Upper lobe of right lung (tissue), 1 donor: ENCODE results near the gene PTPRM. TPM values are rescaled to one million over a fixed set of nuclear protein-coding genes. Genes with fewer than 3 reads are reported as not detected.

Experiments
- ATAC-seq: fragments of 200-7000 bp; cut with Tn5 transposase; one replicate; pipeline ENCODE4 v1.9.1; 2020; ENCODE audit warnings: mild to moderate bottlenecking, moderate library complexity
- DNase-seq: peaks from one replicate; pipeline ENCODE4 v3.0.0-alpha.2; 2020
- H3K27ac ChIP-seq: fragments of 200-600 bp; one replicate; pipeline ENCODE4 v1.8.0; 2022
- H3K27me3 ChIP-seq: fragments of 200-600 bp; one replicate; pipeline ENCODE4 v1.8.0; 2022; ENCODE audit warnings: mild to moderate bottlenecking
- H3K36me3 ChIP-seq: fragments of 200-600 bp; one replicate; pipeline ENCODE4 v1.8.0; 2022
- H3K4me1 ChIP-seq: fragments of 200-600 bp; one replicate; pipeline ENCODE4 v1.8.0; 2022
- H3K4me3 ChIP-seq: fragments of 200-600 bp; one replicate; pipeline ENCODE4 v1.8.0; 2022; ENCODE audit warnings: mild to moderate bottlenecking
- H3K9me3 ChIP-seq: fragments of 200-600 bp; one replicate; pipeline ENCODE4 v1.8.0; 2022
- intact Hi-C: fragments of 100-400 bp; cut with DNase I; formaldehyde crosslinking; loops from one replicate; pipeline ENCODE4 v1.11.0; 2022
- total RNA-seq: library from RNA; stranded (reverse); fragmentation: NEBNext Ultra II Directional; extraction: Animal tissue kit (Norgen Biotek cat#: 25700); gene quantifications from one replicate; pipeline ENCODE4 v1.2.1, GENCODE V29; 2021
- TF ChIP-seq, protein P1 (sequence below): fragments of 200-600 bp; IDR thresholded peaks from one replicate; pipeline ENCODE4 v1.8.0; 2022; ENCODE audit warnings: antibody characterized with exemption
- donor health status: DM: no; HTN: yes; CAD: no; lungs with severe emphysema.

Gene PTPRM
- total RNA-seq, 1 donor from 2014 or later: 99.3 TPM

DNA sequence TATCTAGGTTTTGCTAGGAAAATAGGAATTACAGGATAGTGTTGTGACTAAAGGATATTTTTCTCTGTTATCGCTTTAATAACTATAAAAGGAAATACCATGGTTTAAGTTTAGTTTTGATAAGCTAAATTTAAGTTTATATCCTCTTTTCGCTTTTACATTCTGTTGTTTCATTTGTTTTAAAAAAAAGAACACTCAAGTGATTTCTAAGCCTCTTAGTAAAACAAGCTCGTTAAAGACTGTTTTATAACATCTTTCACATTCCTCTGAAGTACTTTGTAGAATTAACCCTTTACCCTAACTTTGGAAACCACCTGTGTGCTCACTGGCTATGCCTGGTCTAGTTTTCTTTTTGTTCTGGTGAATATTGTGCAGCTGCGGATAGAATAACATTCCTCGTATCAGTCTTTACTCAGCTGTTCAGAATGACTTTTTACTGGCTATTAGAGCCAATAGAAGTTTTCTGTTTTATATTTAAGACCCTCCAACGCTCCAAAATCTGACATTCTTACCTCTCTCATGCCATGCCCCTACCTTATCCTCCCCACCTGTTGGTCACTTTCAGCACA lies 183.1 kb downstream of the PTPRM start:
- ATAC-seq (no peak), DNase-seq (no peak)
- Histone ChIP-seq H3K27me3 (no peaks in the 10 kb centered on the region), H3K4me1 (peaks cover 47% of the 10 kb centered on the region), H3K4me3 (no peak overlapping the region), H3K9me3 (no peaks in the 10 kb centered on the region), H3K27ac (no peak overlapping the region), H3K36me3 (no peaks in the 10 kb centered on the region)
- TF ChIP-seq, protein P1, sequence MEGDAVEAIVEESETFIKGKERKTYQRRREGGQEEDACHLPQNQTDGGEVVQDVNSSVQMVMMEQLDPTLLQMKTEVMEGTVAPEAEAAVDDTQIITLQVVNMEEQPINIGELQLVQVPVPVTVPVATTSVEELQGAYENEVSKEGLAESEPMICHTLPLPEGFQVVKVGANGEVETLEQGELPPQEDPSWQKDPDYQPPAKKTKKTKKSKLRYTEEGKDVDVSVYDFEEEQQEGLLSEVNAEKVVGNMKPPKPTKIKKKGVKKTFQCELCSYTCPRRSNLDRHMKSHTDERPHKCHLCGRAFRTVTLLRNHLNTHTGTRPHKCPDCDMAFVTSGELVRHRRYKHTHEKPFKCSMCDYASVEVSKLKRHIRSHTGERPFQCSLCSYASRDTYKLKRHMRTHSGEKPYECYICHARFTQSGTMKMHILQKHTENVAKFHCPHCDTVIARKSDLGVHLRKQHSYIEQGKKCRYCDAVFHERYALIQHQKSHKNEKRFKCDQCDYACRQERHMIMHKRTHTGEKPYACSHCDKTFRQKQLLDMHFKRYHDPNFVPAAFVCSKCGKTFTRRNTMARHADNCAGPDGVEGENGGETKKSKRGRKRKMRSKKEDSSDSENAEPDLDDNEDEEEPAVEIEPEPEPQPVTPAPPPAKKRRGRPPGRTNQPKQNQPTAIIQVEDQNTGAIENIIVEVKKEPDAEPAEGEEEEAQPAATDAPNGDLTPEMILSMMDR: no peak
- intact Hi-C loops: no loop called here

DNA sequence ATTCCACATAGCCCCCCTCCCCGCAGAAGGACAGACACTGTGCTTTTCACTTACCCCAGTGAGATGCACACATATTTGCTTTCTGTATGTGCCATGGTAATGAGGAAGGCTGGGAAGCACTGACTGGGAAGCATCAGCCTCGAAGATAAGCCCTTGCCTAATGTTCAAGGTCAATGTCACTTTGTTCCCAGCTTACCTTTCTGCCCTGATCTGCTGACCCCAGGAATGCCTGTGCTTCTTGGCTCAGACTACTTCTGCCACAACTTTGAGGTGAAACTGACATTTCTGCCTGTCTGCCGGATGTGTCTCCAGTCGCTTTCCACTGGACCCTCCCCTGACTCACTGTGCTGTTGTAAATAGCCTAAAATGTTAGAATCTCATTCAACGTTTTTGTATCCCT lies 183.8 kb downstream of the PTPRM start:
- Histone ChIP-seq H3K27ac (no peak overlapping the region), H3K4me1 (peaks cover 55% of the 10 kb centered on the region), H3K4me3 (no peak overlapping the region), H3K9me3 (no peaks in the 10 kb centered on the region), H3K27me3 (no peaks in the 10 kb centered on the region), H3K36me3 (no peaks in the 10 kb centered on the region)
- TF ChIP-seq, protein P1: no peak
- intact Hi-C loops: no loop called here
- no peak for DNase-seq
- no peak for ATAC-seq

DNA sequence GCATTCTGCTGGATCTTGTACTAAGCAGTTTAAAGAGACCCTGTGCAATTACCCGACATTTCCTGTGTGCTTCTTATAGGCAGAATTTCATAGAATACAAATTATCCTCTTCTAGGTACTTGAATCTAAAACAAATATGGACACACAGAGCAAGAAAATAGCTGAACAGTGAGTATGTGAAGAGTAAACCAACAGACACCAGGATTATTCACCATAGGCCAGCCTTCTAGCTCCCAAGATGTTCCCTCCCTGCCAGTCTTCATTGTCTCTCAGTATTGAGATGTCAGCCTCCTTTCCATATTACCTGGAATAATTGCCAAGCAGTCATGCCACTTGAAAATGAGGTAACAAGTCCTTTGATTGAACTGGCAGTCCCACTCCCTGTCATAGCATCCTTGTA lies 187.1 kb downstream of the PTPRM start:
- H3K4me1 ChIP-seq: peaks cover 40% of the 10 kb centered on the region
- no peak overlapping the region for H3K4me3 ChIP-seq
- H3K9me3 ChIP-seq: no peaks in the 10 kb centered on the region

DNA sequence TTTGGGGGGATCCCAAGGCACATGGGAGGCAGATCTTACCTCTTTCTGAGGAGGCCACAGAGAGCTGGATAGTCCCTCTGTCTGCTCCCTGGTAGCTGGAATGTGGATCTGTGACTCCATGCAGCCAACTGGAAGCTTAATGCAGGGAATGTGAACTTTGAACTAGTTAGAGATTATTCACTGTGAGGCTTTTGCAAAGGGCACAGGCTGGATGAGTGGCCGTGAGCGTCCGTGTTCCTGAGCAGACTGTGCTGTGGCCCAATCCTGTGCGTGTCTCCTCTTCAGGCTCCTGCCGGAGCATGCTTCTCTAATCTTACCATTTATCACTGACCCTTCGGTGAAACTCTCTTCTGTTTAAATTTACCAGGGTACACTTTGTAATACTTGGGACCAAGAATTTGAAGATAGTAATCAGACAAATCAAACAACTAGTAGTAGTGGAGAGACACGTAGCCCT lies 187.6 kb downstream of the PTPRM start:
- Histone ChIP-seq H3K9me3 (no peaks in the 10 kb centered on the region), H3K4me3 (no peak overlapping the region), H3K36me3 (no peaks in the 10 kb centered on the region), H3K27me3 (no peaks in the 10 kb centered on the region), H3K27ac (peak overlapping the region; percentile 34), H3K4me1 (peaks cover 37% of the 10 kb centered on the region)
- TF ChIP-seq, protein P1: no peak
- DNase-seq (no peak), ATAC-seq (peak; percentile 60)
- intact Hi-C loops: no loop called here

More for the DNA sequence above, 187.1 kb downstream of the PTPRM start:
- H3K27me3 ChIP-seq: no peaks in the 10 kb centered on the region
- intact Hi-C loops: no loop called here
- DNase-seq (no peak), ATAC-seq (no peak)
- H3K27ac ChIP-seq: no peak overlapping the region
- TF ChIP-seq, protein P1: no peak
- no peaks in the 10 kb centered on the region for H3K36me3 ChIP-seq

DNA sequence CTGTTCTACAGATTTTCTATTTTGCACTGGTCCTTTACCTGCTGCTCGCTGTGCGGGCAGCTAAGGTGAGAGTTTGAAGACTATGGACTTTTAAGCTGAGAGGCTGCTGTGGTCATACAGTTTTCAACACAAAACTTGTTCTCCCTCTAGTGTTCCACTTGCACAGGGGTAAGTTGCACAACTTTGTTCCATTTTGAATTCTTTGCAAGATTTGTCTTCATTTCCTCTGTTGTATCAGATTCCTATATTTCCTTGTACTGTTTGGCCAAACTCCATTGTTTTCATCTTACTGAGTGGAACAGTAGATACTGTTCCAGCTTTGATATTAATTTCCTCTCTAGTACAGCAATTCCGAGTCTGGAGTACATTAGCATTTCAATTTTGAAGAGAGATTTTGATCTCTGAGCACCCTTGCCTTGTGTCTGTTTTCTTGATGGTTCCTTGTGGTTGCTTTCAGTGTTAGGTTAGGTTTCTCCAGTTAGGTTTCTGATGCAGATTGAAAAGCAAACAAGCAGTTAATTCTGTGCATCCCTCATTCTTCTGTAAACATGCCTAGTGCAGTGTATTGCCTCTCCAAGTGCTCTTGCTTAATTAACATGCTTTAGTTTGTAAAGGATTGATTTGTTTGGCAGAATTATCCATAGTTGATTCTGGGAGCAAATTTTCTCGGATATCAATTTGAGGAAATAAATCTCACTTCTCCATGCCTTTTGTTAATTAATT lies 188.8 kb downstream of the PTPRM start:
- no peak for DNase-seq
- ATAC-seq: peak; percentile 75
- intact Hi-C loops: no loop called here
- H3K27ac ChIP-seq: peak overlapping the region; percentile 34
- no peak overlapping the region for H3K4me3 ChIP-seq
- TF ChIP-seq, protein P1: peak; percentile 48
- peaks cover 36% of the 10 kb centered on the region for H3K4me1 ChIP-seq
- H3K27me3 ChIP-seq: no peaks in the 10 kb centered on the region
- H3K36me3 ChIP-seq: no peaks in the 10 kb centered on the region
- H3K9me3 ChIP-seq: no peaks in the 10 kb centered on the region
